Activated T-cell treated with anti-CD3 and anti-CD28 coated beads for 4 hours (primary cell): ENCODE results near the gene HNRNPH1.

Experiments
- DNase-seq: peaks from one replicate; pipeline ENCODE4 v3.0.0-alpha.2; 2020

HNRNPH1 gene

DNA sequence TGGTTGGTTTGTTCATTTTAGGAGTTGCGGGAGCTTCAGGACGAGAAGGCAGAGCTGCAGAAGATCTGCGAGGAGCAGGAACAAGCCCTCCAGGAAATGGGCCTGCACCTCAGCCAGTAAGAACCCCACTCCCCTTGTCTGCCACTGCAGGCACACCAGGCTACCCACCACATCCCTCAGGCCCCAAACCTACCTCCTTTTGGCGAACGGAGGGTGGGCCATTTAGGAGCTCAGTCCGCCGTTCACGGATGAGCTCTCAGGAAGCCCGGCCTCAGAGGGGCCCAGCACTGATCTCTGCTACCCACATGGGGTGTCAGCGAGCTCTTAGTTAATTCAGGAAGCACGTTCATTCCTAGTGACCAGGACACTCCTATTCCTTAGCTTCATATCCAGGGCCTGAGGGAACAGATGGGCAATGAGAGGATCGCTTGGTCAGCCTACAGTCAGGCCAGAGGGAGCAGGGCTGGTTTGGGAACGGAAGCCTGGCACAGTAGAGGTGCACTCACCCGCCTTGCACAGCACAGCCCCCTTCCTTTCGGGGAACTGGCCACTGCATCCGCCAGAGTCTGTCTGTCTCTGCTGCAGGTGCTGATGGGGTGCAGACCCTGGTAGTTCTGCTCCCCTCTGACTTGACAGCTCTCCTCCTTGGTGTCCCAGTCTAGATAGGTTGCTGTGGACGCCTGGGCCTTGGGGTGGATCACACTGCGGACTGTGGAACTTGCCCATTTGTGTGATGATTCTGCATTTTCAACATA, 21.4 kb downstream of the HNRNPH1 start:
- DNase-seq = no peak

DNA sequence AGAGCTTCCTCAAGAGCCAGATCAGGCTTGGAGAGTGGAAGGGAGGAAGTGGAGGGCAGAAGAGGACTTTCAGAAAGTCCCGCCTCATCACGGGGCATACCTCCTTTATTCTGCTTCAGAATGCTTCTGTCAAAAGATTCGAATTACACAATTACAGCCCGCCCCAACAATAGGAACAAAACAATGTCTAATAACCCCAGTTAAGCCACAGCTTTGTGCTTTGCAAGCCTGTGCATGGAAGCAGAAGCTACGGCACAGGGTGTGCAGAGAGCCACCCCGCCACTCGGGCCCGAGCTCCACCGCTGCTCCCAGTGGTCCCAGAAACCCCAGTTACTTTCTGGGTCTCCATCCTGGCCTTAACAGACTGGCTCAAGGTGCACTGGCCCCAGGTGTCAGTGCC, 23.5 kb downstream of the HNRNPH1 start:
- no peak for DNase-seq

- DNase-seq = no peak
Observed at GRCh38 chr5:179599566-179599965, 23.9 kb downstream of the HNRNPH1 start.

DNA sequence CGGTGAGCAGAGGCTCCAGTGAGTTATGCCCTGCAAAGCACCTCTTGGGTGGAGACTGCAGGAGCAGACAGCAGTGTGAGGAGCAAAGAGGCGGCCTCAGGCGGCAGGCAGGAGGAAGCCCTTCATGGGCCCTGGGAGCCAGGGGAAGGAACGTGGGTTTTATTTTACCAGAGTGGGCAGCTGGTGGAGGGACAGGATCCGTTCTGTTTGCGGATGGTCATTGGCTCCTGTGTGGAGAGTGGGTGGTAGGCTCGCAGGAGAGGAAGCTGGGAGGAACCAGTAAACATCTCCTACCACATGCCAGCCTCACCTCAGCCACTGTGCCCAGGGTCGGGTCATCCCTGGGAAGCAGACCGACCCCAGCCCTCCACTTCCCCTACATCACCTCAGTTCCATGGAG, 24.4 kb downstream of the HNRNPH1 start:
- DNase-seq = no peak

- no peak for DNase-seq
Observed at GRCh38 chr5:179596421-179596820, 27.1 kb downstream of the HNRNPH1 start.

DNA sequence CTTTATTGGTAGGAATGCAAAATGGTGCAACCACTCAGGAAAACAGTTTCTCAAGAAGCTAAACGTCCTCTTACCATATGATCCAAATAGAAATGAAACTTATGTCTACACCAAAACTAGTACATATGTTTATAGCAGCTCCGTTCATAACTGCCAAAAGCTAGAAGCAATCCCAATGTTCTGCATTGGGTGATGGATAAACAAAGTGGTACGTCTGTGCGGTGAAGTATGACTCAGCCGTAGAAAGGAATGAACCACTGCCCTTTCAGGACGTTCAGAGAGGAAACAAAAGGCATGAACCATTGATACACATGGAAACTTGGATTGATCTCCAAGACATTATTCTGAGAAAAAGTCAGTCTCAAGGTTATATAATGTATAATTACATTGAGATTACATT, 27.6 kb downstream of the HNRNPH1 start:
- no peak for DNase-seq

- DNase-seq = no peak
Observed at GRCh38 chr5:179588166-179588565, 35.3 kb downstream of the HNRNPH1 start.

DNA sequence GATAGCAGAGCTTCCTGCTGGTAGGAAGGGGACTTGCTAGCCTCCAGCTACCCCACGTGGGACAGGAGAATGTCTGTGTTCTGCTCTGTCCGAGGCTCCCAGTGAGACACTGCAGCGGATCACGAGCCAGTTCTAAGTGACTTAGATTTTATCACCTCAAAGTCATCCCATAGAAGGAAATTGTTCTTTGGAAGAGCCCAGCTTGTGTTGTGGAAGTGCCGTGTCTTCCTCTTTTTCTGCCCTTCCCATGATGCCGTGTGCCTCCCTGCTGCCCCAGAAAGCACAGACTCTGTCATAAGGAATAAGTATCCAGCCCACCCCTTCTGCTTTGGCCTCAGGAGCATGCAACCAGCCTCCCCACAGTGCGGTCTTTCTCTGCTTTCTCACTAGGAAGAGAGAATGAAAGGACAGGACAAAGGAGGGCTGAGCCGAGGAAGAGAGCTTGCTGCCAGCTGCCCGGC, 37.5 kb downstream of the HNRNPH1 start:
- no peak for DNase-seq

DNA sequence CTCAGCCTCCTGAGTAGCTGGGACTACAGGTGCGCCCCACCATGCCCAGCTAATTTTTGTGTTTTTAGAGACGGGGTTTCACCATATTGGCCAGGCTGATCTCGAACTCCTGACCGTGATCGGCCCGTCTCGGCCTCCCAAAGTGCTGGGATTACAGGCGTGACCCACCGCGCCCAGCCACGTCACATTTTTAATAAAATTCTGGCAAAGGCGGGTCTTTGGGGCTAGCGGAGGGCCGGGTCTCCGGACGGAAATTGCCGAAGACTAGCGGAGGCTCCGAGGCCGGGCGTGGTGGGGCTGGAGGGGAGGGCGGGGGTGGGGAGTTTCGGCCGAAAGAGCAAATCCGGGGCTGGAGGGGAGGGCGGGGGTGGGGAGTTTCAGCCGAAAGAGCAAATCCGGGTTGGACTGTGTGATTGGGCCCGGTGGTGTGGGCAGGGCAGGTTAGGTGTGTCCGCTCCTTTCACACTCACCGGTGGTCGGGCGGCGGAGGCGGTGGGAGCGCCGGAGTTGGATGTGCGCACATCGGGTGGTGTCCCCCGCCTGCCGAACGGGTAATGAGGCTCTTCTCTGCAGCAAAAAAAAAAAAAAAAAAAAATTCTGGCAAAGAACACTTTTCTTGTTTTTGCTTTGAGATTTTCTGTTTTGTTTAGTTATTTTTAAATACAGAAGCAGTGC, 46.0 kb downstream of the HNRNPH1 start:
- DNase-seq = no peak

GRCh38 chr5:179572386-179572785, 51.1 kb downstream of the HNRNPH1 start:
- no peak for DNase-seq

- DNase-seq = no peak
Observed at GRCh38 chr5:179568721-179569120, 54.8 kb downstream of the HNRNPH1 start.

DNA sequence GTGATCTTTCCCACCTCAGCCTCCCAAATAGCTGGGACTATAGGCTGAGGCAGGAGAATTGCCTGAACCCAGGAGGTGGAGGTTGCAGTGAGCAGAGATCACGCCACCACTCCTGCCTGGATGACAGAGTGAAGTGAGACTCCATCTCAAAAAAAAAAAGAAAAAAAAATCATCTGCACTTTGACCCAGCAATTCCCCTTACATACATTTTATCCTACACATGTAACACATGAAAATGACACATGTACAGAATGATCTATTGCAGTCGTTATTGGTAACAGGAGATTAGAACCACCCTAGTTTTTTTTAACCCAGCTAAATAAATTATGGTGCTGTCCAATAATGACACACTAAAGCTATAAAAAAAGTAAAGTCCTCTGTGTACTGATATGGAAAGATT, 58.9 kb downstream of the HNRNPH1 start:
- no peak for DNase-seq
